Measurements from ENCODE around the gene PLEKHH2. TPM values are rescaled to one million over a fixed set of nuclear protein-coding genes. Genes with fewer than 3 reads are reported as not detected.

PLEKHH2 gene
- total and polyA plus RNA-seq, 7 donors, result 0.69 to 83.1 (median 35.3) TPM

GRCh38 chr2:43763091-43763490 is 126.0 kb downstream of the PLEKHH2 start:
- TF ChIP-seq EP300 (IDR thresholded peaks at IDR 0.05), result no peak
- TF ChIP-seq POLR2A (IDR thresholded peaks at IDR 0.05), result no peak
- TF ChIP-seq POLR2AphosphoS5 (IDR thresholded peaks at IDR 0.05), result no peak
- no peak for TF ChIP-seq CTCF (IDR thresholded peaks at IDR 0.05)
- Histone ChIP-seq H3K4me3 (no peak overlapping the region), H3K9me3 (no peaks in the 10 kb centered on the region), H3K4me1 (peaks cover 0 to 16% (median 3%) of the 10 kb centered on the region in 4 donors), H3K36me3 (peaks cover 0 to 38% (median 3%) of the 10 kb centered on the region in 4 donors), H3K27ac (no peak overlapping the region), H3K27me3 (no peaks in the 10 kb centered on the region)
- no peak for DNase-seq
- 96% methylated on average over 2 of the region's 2 CpGs for WGBS, 2 donors
- intact Hi-C loops (cut with DNase I), result no loop called here

DNA sequence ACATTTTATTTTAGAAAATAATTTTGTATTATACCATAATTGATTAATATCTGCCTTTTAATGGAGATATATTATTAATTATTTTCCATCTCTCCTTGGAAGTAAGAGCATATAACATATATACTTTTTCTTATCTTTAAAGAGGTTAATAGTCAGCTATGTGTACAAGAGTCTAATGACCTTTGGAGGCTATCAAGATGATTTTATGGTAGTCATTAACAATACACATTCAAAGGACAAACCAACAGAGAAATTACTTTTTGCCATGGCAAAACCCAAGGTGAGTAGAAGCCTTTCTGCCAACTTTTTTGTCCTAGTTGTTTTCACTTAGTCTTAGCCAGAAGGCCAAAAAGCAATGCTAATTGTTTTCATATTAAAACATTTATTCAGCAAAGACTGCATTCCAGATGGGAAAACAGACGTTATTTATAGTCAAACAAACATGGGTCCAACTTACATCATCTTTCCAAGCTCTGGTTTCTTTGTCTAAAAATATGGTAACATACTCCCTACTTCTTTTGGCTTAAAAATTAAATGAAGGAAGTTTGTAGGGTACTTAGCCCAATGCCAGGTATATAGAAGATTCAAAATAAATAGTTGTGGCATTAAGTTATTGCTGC is 127.1 kb downstream of the PLEKHH2 start:
- no peaks in the 10 kb centered on the region for H3K9me3 ChIP-seq
- DNase-seq, result no peak
- no peak overlapping the region for H3K4me3 ChIP-seq
- H3K27me3 ChIP-seq, result no peaks in the 10 kb centered on the region
- intact Hi-C loops (cut with DNase I), result no loop called here
- no peak overlapping the region for H3K27ac ChIP-seq
- H3K4me1 ChIP-seq, result peaks cover 0 to 5% (median under 1%) of the 10 kb centered on the region in 4 donors
- WGBS, 2 donors, result 11 to 42% methylated on average over 1 of the region's 1 CpG
- peaks cover 0 to 38% (median 3%) of the 10 kb centered on the region in 4 donors for H3K36me3 ChIP-seq
- TF ChIP-seq EP300 (IDR thresholded peaks at IDR 0.05) (no peak), POLR2A (IDR thresholded peaks at IDR 0.05) (no peak), POLR2AphosphoS5 (IDR thresholded peaks at IDR 0.05) (no peak), CTCF (IDR thresholded peaks at IDR 0.05) (no peak)

DNA sequence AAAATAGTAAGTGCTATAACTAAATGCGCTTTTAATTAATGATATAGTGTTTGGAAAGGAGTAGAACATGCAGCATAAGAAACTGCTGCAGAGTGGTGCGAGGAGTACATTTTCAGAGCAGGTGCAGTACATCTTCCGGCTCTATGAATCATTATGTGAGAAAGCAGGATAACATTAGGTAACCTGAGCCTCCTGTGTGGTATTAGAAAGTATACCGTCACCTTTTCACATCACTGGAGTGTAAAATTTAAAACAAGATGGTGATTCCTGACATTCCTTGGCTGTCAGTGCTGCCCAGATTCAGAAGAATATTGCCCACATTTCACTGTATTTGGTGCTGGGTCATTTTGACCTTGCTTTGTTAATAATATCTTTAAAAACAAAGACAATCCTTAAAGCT is 128.9 kb downstream of the PLEKHH2 start:
- Histone ChIP-seq H3K9me3 (no peaks in the 10 kb centered on the region), H3K27ac (no peak overlapping the region), H3K4me1 (no peaks in the 10 kb centered on the region), H3K27me3 (no peaks in the 10 kb centered on the region), H3K36me3 (peaks cover 0 to 38% (median 3%) of the 10 kb centered on the region in 4 donors), H3K4me3 (no peak overlapping the region)
- no peak for DNase-seq
- WGBS, 2 donors, result 92 to 95% methylated on average over 4 of the region's 4 CpGs
- intact Hi-C loops (cut with DNase I), result no loop called here
- no peak for TF ChIP-seq CTCF (IDR thresholded peaks at IDR 0.05)
- TF ChIP-seq EP300 (IDR thresholded peaks at IDR 0.05), result no peak

DNA sequence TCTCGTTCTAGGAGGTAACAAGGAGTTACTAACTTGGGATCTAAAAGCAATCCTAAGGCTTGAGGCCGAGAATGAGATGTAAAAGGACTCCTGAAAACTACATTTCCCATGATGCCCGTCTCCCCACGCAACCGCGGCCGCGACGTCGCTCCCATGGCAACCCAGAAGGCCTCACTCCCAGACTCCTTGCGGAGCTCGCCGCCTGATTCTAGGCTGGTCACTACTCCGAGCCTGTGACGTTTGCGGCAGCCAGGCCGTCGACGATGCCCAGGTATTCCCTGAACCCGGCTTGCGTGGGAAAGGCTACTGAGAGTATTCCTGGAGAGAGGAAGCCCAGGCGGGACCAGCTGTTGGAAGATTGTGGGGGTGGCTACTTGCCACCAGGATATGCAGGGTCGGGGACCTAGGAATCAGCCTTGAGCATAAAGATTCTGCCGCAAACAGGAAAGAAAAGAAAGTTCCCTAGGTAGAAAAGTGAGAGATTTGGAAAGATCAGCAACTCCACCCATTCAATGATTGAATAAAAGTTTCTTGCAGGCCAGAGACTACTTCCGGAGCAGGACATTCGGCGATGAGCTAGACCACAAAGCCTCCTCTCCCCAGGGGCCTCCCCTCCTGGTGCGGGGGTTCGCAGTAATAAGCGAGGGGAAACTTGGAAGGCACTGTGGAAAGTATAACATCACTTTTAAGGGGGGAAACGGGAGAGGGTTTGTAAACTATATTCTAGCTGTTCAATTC is 137.0 kb downstream of the PLEKHH2 start, which contains the start of gene DYNC2LI1:
TSS of gene DYNC2LI1 (plus strand) at position 164 of the 738 bp plus-strand sequence. CDS start at position 264, 100 bp downstream.
- peak within 1 kb of the TSS; percentile 82 to 89 (median 86) for H3K27ac ChIP-seq
- intact Hi-C loops (cut with DNase I), result loop anchor here (5.0 kb wide), 1 partner anchor 162 kb away; no protein-coding TSS in a partner anchor
- WGBS, 2 donors, result 0 to 1% methylated on average over 31 of the region's 31 CpGs
- peak; percentile 96 for DNase-seq
- peak in 1 of 2 donors; percentile 25 for TF ChIP-seq POLR2A (IDR thresholded peaks at IDR 0.05)
- TF ChIP-seq POLR2AphosphoS5 (IDR thresholded peaks at IDR 0.05), result peak; percentile 53 to 78 (median 73)
- no peak for TF ChIP-seq EP300 (IDR thresholded peaks at IDR 0.05)
- no peak for TF ChIP-seq CTCF (IDR thresholded peaks at IDR 0.05)
- no peaks in the 10 kb centered on the region for H3K9me3 ChIP-seq
- peaks cover 0 to 16% (median 5%) of the 10 kb centered on the region in 4 donors for H3K36me3 ChIP-seq
- peak within 1 kb of the TSS; percentile 63 to 83 (median 72) for H3K4me3 ChIP-seq
- no peaks in the 10 kb centered on the region for H3K27me3 ChIP-seq
- peaks cover 0 to 7% (median 0%) of the 10 kb centered on the region in 4 donors for H3K4me1 ChIP-seq
